OCI-LY3 (cell line): ENCODE data around the gene CNTLN.

ENCODE experiments used
- H2AFZ ChIP-seq: fragments of 200-600, 300-600 bp; shearing (Covaris generic); 2 replicates; pipeline ENCODE4 v1.6.0; 2014; ENCODE audit warnings: antibody characterized with exemption, low read depth, low read length
- H3K27ac ChIP-seq: fragments of 200-600, 300-600 bp; sonication (generic); 2 replicates; pipeline ENCODE4 v1.5.1; 2014; ENCODE audit warnings: mild to moderate bottlenecking, low read length, moderate library complexity, mixed read lengths
- H3K27me3 ChIP-seq: fragments of 200-600, 300-600 bp; sonication (generic); 2 replicates; pipeline ENCODE4 v1.6.1; 2014; ENCODE audit warnings: low read depth, low read length, mixed read lengths
- H3K36me3 ChIP-seq: fragments of 200-600, 300-600 bp; sonication (generic); replicated peaks from 2 replicates; pipeline ENCODE3; 2014; ENCODE audit warnings: low read depth, low read length, mixed read lengths
- H3K4me1 ChIP-seq: fragments of 300-600, 200-600 bp; sonication (generic); 2 replicates; pipeline ENCODE4 v1.6.1; 2014; ENCODE audit warnings: low read length, mixed read lengths
- H3K4me2 ChIP-seq: fragments of 200-600, 300-600 bp; sonication (generic); 2 replicates; pipeline ENCODE4 v1.6.1; 2014; ENCODE audit warnings: low read length, mixed read lengths
- H3K4me3 ChIP-seq: fragments of 300-600, 200-600 bp; sonication (generic); 2 replicates; pipeline ENCODE4 v1.5.1; 2014; ENCODE audit warnings: antibody characterized with exemption, mild to moderate bottlenecking, low read length, moderate library complexity
- H3K79me2 ChIP-seq: fragments of 300-600, 200-600 bp; shearing (Covaris generic); 2 replicates; pipeline ENCODE4 v1.6.1; 2014; ENCODE audit warnings: mild to moderate bottlenecking, low read length, mixed read lengths
- H3K9ac ChIP-seq: fragments of 300-600, 200-600 bp; shearing (Covaris generic); 2 replicates; pipeline ENCODE4 v1.6.0; 2014; ENCODE audit warnings: mild to moderate bottlenecking, low read length, moderate library complexity
- H3K9me3 ChIP-seq: fragments of 200-600, 300-600 bp; shearing (Covaris generic); 2 replicates; pipeline ENCODE4 v1.6.1; 2014; ENCODE audit warnings: low read length, mixed read lengths; ENCODE audit not compliant: insufficient read depth
- H4K20me1 ChIP-seq: fragments of 200-600, 300-600 bp; sonication (generic); 2 replicates; pipeline ENCODE4 v1.6.1; 2016; ENCODE audit warnings: low read length, mixed read lengths; ENCODE audit not compliant: insufficient read depth
- EZH2phosphoT487 ChIP-seq: fragments of 200-600 bp; shearing (Covaris generic); IDR thresholded peaks from 2 replicates; pipeline ENCODE4 v1.6.1; 2018; ENCODE audit warnings: antibody characterized with exemption, mixed run types, low read depth
- TF ChIP-seq, protein P1 (sequence below): fragments of 200-600, 300-600 bp; sonication (generic); IDR thresholded peaks from 2 replicates; pipeline ENCODE4 v1.5.1; 2014; ENCODE audit warnings: antibody characterized with exemption, low read length, low read depth

The CNTLN gene

GRCh38 chr9:17477816-17478215, 343.0 kb downstream of the CNTLN start:
- Histone ChIP-seq H3K27me3 (no peaks in the 10 kb centered on the region), H3K9me3 (no peaks in the 10 kb centered on the region), H3K36me3 (no peaks in the 10 kb centered on the region), H3K4me2 (no peak overlapping the region), H2AFZ (no peak overlapping the region), H3K27ac (no peak overlapping the region), H3K9ac (no peak overlapping the region), H4K20me1 (no peaks in the 10 kb centered on the region), H3K4me1 (no peaks in the 10 kb centered on the region), H3K4me3 (no peak overlapping the region), H3K79me2 (no peaks in the 10 kb centered on the region)
- TF ChIP-seq, protein P1, sequence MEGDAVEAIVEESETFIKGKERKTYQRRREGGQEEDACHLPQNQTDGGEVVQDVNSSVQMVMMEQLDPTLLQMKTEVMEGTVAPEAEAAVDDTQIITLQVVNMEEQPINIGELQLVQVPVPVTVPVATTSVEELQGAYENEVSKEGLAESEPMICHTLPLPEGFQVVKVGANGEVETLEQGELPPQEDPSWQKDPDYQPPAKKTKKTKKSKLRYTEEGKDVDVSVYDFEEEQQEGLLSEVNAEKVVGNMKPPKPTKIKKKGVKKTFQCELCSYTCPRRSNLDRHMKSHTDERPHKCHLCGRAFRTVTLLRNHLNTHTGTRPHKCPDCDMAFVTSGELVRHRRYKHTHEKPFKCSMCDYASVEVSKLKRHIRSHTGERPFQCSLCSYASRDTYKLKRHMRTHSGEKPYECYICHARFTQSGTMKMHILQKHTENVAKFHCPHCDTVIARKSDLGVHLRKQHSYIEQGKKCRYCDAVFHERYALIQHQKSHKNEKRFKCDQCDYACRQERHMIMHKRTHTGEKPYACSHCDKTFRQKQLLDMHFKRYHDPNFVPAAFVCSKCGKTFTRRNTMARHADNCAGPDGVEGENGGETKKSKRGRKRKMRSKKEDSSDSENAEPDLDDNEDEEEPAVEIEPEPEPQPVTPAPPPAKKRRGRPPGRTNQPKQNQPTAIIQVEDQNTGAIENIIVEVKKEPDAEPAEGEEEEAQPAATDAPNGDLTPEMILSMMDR: no peak
- TF ChIP-seq EZH2phosphoT487: no peak

DNA sequence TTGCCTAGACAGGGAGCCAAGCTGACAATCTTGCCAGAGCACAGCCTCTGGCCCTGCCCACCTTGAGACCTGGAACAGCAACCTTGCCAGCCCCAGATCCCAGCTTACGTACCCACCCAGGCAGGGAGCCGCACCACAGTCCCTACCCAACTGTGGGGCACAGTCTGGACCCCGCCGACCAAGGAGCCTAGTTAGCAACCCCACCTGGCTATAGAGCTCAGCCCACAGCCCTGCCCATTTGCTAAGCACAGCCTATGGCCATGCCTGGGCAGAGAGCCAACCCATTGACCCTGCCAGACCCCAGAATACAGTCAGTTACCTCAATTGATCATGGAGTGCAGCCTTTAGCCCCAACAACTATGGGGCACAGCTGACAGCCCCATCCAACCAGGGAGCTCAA, 346.1 kb downstream of the CNTLN start:
- TF ChIP-seq, protein P1: no peak
- no peak for TF ChIP-seq EZH2phosphoT487
- Histone ChIP-seq H3K4me1 (no peaks in the 10 kb centered on the region), H2AFZ (no peak overlapping the region), H3K4me3 (no peak overlapping the region), H3K4me2 (no peak overlapping the region), H3K9ac (no peak overlapping the region), H3K27me3 (no peaks in the 10 kb centered on the region), H3K9me3 (no peaks in the 10 kb centered on the region), H3K27ac (no peak overlapping the region), H3K36me3 (no peaks in the 10 kb centered on the region), H3K79me2 (no peaks in the 10 kb centered on the region), H4K20me1 (no peaks in the 10 kb centered on the region)

GRCh38 chr9:17481565-17481964, 346.7 kb downstream of the CNTLN start:
- H3K4me2 ChIP-seq: no peak overlapping the region
- H3K27me3 ChIP-seq: no peaks in the 10 kb centered on the region
- no peaks in the 10 kb centered on the region for H4K20me1 ChIP-seq
- H3K79me2 ChIP-seq: no peaks in the 10 kb centered on the region
- H3K4me3 ChIP-seq: no peak overlapping the region
- H3K9ac ChIP-seq: no peak overlapping the region
- no peak for TF ChIP-seq EZH2phosphoT487
- TF ChIP-seq, protein P1: no peak
- H2AFZ ChIP-seq: no peak overlapping the region
- no peak overlapping the region for H3K27ac ChIP-seq
- no peaks in the 10 kb centered on the region for H3K4me1 ChIP-seq
- H3K9me3 ChIP-seq: no peaks in the 10 kb centered on the region
- H3K36me3 ChIP-seq: no peaks in the 10 kb centered on the region

- H3K4me1 ChIP-seq: no peaks in the 10 kb centered on the region
- H3K4me3 ChIP-seq: no peak overlapping the region
- H3K9ac ChIP-seq: no peak overlapping the region
- H3K27ac ChIP-seq: no peak overlapping the region
- no peaks in the 10 kb centered on the region for H3K27me3 ChIP-seq
- H2AFZ ChIP-seq: no peak overlapping the region
- TF ChIP-seq, protein P1: no peak
- no peak for TF ChIP-seq EZH2phosphoT487
- no peaks in the 10 kb centered on the region for H3K9me3 ChIP-seq
- H3K79me2 ChIP-seq: no peaks in the 10 kb centered on the region
- no peaks in the 10 kb centered on the region for H3K36me3 ChIP-seq
- no peak overlapping the region for H3K4me2 ChIP-seq
- H4K20me1 ChIP-seq: no peaks in the 10 kb centered on the region
Observed at GRCh38 chr9:17484906-17485305, 350.1 kb downstream of the CNTLN start.
